Small intestine (tissue), 7 donors: ENCODE measurements around the gene SPAM1. TPM values are rescaled to one million over a fixed set of nuclear protein-coding genes. Genes with fewer than 3 reads are reported as not detected.

Experiments
- DNase-seq, 2 donors: peaks; one replicate each; pipeline versions ENCODE4 v3.0.0 to v3.0.0-alpha.2; 2013
- FAIRE-seq: peaks from 2 replicates; lab custom pipeline; 2012; peaks lifted over from hg19 to GRCh38; lab: Jason Lieb, UNC
- H3K27ac ChIP-seq, 3 donors: one replicate each; pipeline ENCODE4 v1.5.1; 2013; ENCODE audit warnings: low read length in 2 of 3, mild to moderate bottlenecking in 2 of 3, control low read depth in 1 of 3, inconsistent platforms in 1 of 3, low read depth in 1 of 3, moderate library complexity in 1 of 3
- H3K27me3 ChIP-seq, 3 donors: one replicate each; pipeline ENCODE4 v1.6.1; 2013; ENCODE audit warnings: low read length in 3 of 3, inconsistent platforms in 1 of 3; ENCODE audit not compliant: control insufficient read depth in 3 of 3, insufficient read depth in 3 of 3
- H3K36me3 ChIP-seq, 3 donors: one replicate each; pipeline ENCODE4 v1.6.1; 2013; ENCODE audit warnings: low read length in 3 of 3, inconsistent platforms in 1 of 3, low read depth in 1 of 3, mild to moderate bottlenecking in 1 of 3, moderate library complexity in 1 of 3; ENCODE audit not compliant: control insufficient read depth in 3 of 3, insufficient read depth in 2 of 3
- H3K4me1 ChIP-seq, 3 donors: one replicate each; pipeline ENCODE4 v1.6.1; 2013; ENCODE audit warnings: low read length in 2 of 3, inconsistent platforms in 1 of 3, low read depth in 1 of 3, mild to moderate bottlenecking in 1 of 3, moderate library complexity in 1 of 3; ENCODE audit not compliant: control insufficient read depth in 3 of 3, insufficient read depth in 2 of 3
- H3K4me3 ChIP-seq, 3 donors: one replicate each; pipeline ENCODE4 v1.5.1; 2013; ENCODE audit warnings: low read length in 3 of 3, control low read depth in 1 of 3, inconsistent platforms in 1 of 3, low read depth in 1 of 3, mild to moderate bottlenecking in 1 of 3, moderate library complexity in 1 of 3
- H3K9me3 ChIP-seq, 2 donors: one replicate each; pipeline ENCODE4 v1.6.1; 2013; ENCODE audit warnings: low read depth in 1 of 2, low read length in 1 of 2; ENCODE audit not compliant: control insufficient read depth in 2 of 2, insufficient read depth in 1 of 2
- WGBS, 3 donors: extraction: QIAGEN DNeasy Blood & Tissue Kit; methylation state at CpG; one replicate each; pipeline ENCODE4 v1.1.7; 2013; 5-methylcytosine and 5-hydroxymethylcytosine counted together
- polyA plus RNA-seq, 4 donors: library from polyadenylated mRNA; stranded (reverse) in 3 of 4; unstranded in 1 of 4; fragments of 200-250 nt in 3 of 4; fragments of 120-200 nt in 1 of 4; gene quantifications; one replicate each; pipeline versions ENCODE4 v1.2.1 to v1.2.3, GENCODE V29; 2013
- donor health status: healthy with polysubstance abuse.
- donor health status: control.
- donor health status: control.
- donor health status: Bipolar disorder and iron deficiency.
- donor health status: healthy.

SPAM1 gene
- polyA plus RNA-seq, 4 donors: 0.04 to 0.78 (median 0.45) TPM; not detected in 1

GRCh38 chr7:123936388-123936787, 11.3 kb downstream of the SPAM1 start:
- Histone ChIP-seq H3K27me3 (no peaks in the 10 kb centered on the region), H3K36me3 (no peaks in the 10 kb centered on the region), H3K4me1 (no peaks in the 10 kb centered on the region), H3K4me3 (no peak overlapping the region), H3K9me3 (peaks cover 0 to 5% of the 10 kb centered on the region in 2 donors), H3K27ac (peak overlapping the region in 1 of 3 donors; percentile 52)
- WGBS, 3 donors: 62 to 85% (median 66%) methylated on average over 2 of the region's 2 CpGs
- FAIRE-seq: no peak
- DNase-seq: peak in 1 of 2 donors; percentile 39

DNA sequence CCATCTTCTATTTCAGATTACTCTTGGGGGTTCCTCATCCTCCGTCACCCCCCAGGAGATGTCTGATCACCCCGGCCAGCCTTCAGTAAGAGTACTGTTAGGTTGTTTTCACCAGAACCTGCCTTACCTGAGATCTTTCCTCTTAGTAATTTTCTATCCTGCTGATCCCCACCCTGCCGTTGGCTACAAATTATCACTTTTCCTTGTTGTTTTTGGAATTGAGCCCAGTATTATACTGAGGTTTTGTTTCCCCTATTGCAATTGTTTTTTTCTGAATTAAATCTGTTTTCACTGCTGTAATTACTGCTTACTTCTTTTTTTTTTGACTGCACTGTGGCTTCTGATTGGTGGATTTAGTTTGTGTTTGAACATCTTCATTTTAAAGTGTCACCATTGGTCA, 14.7 kb downstream of the SPAM1 start:
- no peak overlapping the region for H3K27ac ChIP-seq
- peak in 1 of 2 donors; percentile 26 for DNase-seq
- WGBS, 3 donors: 8 to 46% (median 18%) methylated on average over 3 of the region's 3 CpGs
- FAIRE-seq: no peak
- no peak overlapping the region for H3K4me3 ChIP-seq
- no peaks in the 10 kb centered on the region for H3K36me3 ChIP-seq
- no peaks in the 10 kb centered on the region for H3K4me1 ChIP-seq
- no peaks in the 10 kb centered on the region for H3K27me3 ChIP-seq
- peaks cover 0 to 5% of the 10 kb centered on the region in 2 donors for H3K9me3 ChIP-seq

GRCh38 chr7:123941391-123942180, 16.5 kb downstream of the SPAM1 start:
- no peaks in the 10 kb centered on the region for H3K36me3 ChIP-seq
- no peaks in the 10 kb centered on the region for H3K9me3 ChIP-seq
- no peaks in the 10 kb centered on the region for H3K27me3 ChIP-seq
- no peak for DNase-seq
- H3K4me1 ChIP-seq: no peaks in the 10 kb centered on the region
- FAIRE-seq: no peak
- H3K4me3 ChIP-seq: no peak overlapping the region
- WGBS, 3 donors: 72 to 79% (median 76%) methylated on average over 3 of the region's 3 CpGs
- no peak overlapping the region for H3K27ac ChIP-seq

- DNase-seq (no peak), FAIRE-seq (no peak)
- 11 to 36% (median 18%) methylated on average over 1 of the region's 1 CpG for WGBS, 3 donors
- Histone ChIP-seq H3K36me3 (no peaks in the 10 kb centered on the region), H3K4me1 (peaks cover 0 to 6% (median 0%) of the 10 kb centered on the region in 3 donors), H3K27ac (no peak overlapping the region), H3K4me3 (no peak overlapping the region), H3K27me3 (no peaks in the 10 kb centered on the region), H3K9me3 (no peaks in the 10 kb centered on the region)
These were observed 19.4 kb downstream of the SPAM1 start for GRCh38 chr7:123944395-123944794.

DNA sequence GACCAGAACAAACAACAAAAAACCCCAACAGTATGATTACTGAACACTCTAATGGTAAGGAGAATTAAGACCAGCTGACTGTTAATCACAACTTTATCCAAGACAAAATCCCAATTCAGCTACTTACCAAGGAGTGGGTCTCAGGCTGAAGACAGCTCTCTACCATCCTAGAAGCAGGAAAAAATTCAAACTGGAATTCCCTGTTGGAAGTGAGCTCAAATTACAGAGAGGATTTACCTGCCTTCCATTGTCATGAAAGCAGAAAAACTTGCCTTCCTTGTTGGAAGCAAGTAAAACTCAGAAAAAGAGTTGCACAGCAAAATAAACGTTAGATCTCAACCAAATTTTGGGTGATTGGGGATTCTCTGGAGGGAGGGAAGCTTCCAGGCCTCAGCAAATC, 20.9 kb downstream of the SPAM1 start:
- Histone ChIP-seq H3K36me3 (no peaks in the 10 kb centered on the region), H3K4me1 (peaks cover 0 to 6% (median 0%) of the 10 kb centered on the region in 3 donors), H3K4me3 (no peak overlapping the region), H3K27me3 (no peaks in the 10 kb centered on the region), H3K9me3 (no peaks in the 10 kb centered on the region), H3K27ac (no peak overlapping the region)
- WGBS, 3 donors: 69 to 87% (median 80%) methylated on average over 1 of the region's 1 CpG
- no peak for FAIRE-seq
- DNase-seq: no peak

- H3K27me3 ChIP-seq: no peaks in the 10 kb centered on the region
- H3K36me3 ChIP-seq: no peaks in the 10 kb centered on the region
- H3K27ac ChIP-seq: peak overlapping the region in 1 of 3 donors; percentile 87
- H3K4me1 ChIP-seq: peaks cover 0 to 6% (median 0%) of the 10 kb centered on the region in 3 donors
- H3K9me3 ChIP-seq: no peaks in the 10 kb centered on the region
- no peak for FAIRE-seq
- DNase-seq: peak; percentile 82 to 83
- H3K4me3 ChIP-seq: no peak overlapping the region
- WGBS, 3 donors: 27 to 64% (median 35%) methylated on average over 4 of the region's 4 CpGs
These were observed 23.1 kb downstream of the SPAM1 start for GRCh38 chr7:123948136-123948535.

- no peak for DNase-seq
- Histone ChIP-seq H3K9me3 (no peaks in the 10 kb centered on the region), H3K4me1 (no peaks in the 10 kb centered on the region), H3K4me3 (no peak overlapping the region), H3K27me3 (no peaks in the 10 kb centered on the region), H3K36me3 (no peaks in the 10 kb centered on the region), H3K27ac (no peak overlapping the region)
- WGBS, 3 donors: 79 to 89% (median 79%) methylated on average over 4 of the region's 4 CpGs
- no peak for FAIRE-seq
These were observed 33.2 kb downstream of the SPAM1 start for GRCh38 chr7:123958186-123958703.

DNA sequence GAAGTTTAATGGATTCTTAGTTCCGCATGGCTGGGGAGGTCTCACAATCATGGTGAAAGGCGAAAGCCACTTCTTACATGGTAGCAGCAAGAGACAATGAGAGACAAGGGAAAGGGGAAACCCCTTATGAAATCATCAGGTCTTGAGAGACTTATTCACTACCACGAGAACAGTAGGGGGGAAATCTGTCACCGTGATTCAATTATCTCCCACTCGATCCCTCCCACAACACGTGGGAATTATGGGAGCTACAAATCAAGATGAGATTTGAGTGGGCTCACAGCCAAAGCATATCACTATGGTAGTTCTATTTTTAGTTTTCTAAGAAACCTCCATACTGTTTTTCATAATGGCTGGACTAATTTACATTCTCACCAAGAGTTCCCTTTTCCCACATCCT, 36.7 kb downstream of the SPAM1 start:
- H3K36me3 ChIP-seq: no peaks in the 10 kb centered on the region
- H3K27ac ChIP-seq: no peak overlapping the region
- DNase-seq (no peak), FAIRE-seq (no peak)
- H3K27me3 ChIP-seq: no peaks in the 10 kb centered on the region
- H3K9me3 ChIP-seq: no peaks in the 10 kb centered on the region
- H3K4me3 ChIP-seq: no peak overlapping the region
- WGBS, 3 donors: 55 to 64% (median 63%) methylated on average over 6 of the region's 6 CpGs
- no peaks in the 10 kb centered on the region for H3K4me1 ChIP-seq
